ENCODE results near the gene PI3.
"Not testable (repeated sequence)": the region's sequence is repeated elsewhere in the genome, so short reads cannot be mapped to it uniquely, and the experiment has no call there.

Gene PI3, protein sequence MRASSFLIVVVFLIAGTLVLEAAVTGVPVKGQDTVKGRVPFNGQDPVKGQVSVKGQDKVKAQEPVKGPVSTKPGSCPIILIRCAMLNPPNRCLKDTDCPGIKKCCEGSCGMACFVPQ

DNA sequence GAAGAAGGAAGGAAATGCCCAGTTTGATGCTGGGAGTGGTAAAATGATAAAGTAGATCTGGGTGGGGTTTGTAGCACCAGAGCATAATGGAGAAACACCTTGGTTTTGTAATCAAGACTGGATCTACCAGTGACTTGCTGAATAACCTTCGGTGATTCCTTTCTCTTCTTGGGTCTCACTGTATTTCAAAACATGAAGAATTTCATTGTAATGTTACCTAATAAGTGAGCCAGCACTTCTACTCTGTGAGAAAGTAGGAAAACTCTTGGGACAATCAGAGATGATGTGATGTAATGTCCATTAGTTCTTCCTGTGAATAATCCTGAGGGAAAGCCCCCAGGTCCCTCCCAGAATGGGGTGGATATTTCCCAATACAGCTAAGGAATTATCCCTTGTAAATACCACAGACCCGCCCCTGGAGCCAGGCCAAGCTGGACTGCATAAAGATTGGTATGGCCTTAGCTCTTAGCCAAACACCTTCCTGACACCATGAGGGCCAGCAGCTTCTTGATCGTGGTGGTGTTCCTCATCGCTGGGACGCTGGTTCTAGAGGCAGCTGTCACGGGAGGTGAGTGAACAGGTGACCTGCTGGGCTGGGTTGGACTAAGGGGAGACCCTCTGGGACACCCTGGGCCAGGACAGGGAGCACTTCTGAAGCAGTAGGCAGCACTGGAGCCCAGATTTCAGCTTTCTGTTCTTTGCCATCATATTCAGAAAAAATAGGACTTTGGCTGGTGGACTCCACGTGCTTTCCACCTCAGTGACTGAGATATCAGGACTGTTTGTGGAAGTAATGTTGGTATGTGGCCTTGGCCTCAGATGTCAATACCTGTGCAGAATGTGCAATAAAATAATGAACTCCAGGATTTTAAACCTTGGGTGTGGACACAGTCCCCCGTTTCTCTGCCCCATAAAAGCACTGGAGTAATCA lies at the start of gene PI3:
PI3 (plus strand) TSS at position 469 of the 931 bp plus-strand sequence; CDS start at position 490, 21 bp downstream.
- no peak for DNase-seq

DNA sequence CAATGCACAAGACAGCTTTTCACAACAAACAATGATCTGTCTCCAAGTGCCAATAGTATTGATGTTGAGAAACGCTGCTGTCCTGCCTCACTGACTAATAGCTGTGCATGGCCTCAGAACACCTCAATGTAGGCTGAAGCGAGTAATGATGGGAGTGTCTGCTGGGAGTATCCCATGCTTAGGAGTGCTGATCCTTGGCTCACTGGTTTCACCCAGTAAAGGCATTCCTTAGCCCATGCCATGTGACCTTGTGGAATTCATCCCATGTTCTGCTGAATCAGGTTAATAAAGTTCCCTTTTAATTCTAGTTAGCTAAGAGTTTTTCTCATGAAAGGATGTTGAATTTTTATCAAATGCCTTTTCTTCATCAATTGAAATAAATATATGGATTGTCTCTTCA lies 46.6 kb upstream of the PI3 start:
- no peak for DNase-seq

GRCh38 chr20:45136911-45137310 lies 37.8 kb upstream of the PI3 start:
- no peak for DNase-seq

DNA sequence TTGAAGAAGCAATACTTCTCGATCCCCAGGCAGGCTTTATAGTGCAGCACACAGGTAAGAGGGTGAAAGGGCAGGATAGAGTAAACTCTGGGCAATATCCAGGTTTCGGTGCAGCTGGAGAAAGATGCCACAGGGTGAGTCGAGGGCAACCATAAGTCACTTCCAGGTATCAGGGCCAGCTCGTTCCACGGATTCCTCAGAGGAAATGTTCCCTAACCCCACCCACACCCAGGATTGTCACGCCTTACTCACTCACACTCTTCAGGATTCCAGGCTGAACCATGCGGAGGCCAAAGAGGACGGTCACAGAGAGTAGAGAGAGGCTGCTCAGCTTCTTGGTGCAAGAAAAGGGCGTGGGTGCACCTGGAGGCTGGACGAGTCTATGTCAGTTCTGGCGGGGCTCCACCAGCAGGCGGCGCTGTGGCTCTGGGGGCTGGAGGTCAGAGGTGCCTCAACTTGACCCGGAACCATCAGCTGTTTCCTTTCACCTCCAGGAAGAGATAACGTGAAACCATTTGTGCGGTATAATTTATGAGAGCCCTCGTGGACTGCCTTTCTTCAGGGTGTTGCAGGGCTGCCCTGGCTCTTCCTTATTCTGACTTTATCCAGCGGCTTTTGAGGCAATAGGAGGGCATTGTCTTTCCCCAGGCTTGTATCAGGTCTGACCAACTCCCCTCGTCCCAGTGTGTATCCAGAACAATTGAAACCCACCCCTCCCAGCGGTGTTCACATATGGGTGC lies 36.0 kb upstream of the PI3 start:
- DNase-seq, result no peak

DNA sequence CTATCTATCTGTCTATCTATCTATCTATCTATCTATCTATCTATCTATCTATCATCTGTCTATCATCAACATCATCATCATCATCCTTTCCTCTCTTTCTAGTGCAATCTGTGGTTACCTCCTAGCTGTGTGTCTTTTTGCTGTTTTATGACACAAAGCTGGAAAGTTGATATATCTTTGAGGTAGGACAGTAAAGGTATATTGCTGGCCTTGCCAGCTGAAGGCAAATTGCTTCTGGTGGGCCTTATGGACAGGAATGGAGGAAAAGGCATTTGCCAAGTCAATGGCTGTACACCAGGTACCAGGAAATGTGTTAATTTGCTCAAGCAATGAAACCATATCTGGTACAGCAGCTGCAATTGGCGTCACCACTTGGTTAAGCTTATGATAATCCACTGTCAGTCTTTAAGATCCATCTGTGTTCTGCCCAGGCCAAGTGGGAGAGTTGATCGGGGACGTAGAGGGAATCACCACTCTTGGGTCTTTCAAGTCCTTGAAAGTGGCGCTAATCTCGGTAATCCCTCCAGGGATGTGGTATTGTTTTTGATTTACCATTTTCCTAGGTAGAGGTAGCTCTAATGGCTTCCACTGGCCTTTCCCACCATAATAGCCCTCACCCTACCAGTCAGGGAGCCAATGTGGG lies 34.8 kb upstream of the PI3 start:
- not testable (repeated sequence) for DNase-seq

DNA sequence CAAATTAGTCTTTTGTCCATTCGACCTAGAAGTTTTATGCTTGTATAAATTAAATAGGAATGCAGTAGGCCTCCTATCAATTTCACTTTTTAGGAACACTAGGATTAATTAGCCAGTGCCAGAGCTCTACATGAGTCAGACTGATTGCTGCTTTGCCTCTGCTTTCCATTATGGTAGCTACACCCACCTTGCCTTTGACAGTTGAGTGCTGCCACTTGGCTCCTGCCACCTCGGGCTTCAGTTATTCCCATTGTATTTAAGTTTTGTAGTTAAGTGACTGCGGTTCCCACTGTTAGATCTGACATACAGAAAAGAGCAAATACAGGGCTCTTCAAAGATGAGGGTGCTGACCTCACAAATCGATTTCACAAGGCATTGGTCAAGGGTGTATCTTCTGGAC lies 33.9 kb upstream of the PI3 start:
- no peak for DNase-seq

DNA sequence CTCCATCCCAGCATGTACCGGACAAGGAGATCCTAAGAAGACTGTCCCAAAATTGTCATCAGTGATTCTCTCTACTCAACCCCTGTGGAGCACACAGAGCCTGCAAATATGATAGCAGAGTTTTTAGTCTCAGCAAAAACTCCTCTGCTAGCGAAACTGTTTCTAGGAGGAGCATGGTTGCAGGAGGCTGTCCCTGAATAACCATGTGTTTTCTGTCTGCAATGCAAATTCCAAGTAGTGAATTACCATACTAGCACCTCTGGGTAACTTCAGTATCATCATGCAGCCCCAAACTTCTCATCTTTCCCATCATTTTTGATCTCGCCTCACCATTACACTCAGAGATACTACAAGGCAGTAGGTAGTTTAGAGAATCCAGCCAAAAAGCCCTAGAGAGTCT lies 25.6 kb upstream of the PI3 start:
- no peak for DNase-seq

GRCh38 chr20:45152405-45152804 lies 22.3 kb upstream of the PI3 start:
- DNase-seq, result no peak

GRCh38 chr20:45153147-45153546 lies 21.6 kb upstream of the PI3 start:
- no peak for DNase-seq

DNA sequence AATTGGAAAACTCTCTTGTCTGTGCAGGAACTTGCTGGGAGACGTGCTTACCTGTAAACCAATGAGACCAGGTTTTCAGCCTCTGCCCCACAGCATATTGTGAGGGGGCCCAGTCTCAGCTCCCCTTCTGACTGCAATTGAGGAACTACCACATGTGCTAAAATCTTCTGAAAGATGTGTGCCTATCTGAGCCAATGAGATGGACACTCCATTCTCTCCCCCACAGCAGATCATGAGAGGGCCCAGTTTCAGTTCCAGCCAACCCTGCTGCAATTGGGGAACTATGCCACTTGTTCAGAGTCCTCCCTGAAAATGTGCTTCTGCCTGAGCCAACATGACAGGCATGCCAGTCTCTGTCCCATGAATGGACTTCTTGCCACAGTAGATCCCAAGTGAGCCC lies 20.9 kb upstream of the PI3 start:
- no peak for DNase-seq

- no peak for DNase-seq
Observed at GRCh38 chr20:45154183-45154582, 20.5 kb upstream of the PI3 start.

GRCh38 chr20:45154794-45155193 lies 19.9 kb upstream of the PI3 start:
- not testable (repeated sequence) for DNase-seq

DNA sequence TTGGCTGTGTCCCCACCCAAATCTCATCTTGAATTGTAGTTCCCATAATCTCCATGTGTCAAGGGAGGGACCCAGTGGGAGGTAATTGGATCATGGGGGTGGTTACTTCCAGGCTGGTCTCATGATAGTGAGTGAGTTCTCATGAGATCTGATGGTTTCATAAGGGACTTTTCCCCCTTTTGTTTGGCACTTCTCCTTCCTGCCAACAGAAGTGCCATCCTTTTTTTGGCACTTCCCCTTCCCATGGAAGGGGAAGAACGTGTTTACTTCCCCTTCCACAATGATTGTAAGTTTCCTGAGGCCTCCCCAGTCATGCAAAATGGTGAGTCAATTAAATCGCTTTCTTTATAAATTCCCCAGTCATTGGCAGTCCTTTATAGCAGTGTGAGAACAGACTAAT lies 18.0 kb upstream of the PI3 start:
- no peak for DNase-seq

GRCh38 chr20:45157962-45158361 lies 16.7 kb upstream of the PI3 start:
- no peak for DNase-seq

- no peak for DNase-seq
Observed at GRCh38 chr20:45163083-45163803, 11.5 kb upstream of the PI3 start.

GRCh38 chr20:45164906-45165305 lies 9.8 kb upstream of the PI3 start:
- no peak for DNase-seq

- DNase-seq, result no peak
Observed at GRCh38 chr20:45173522-45173921, 1.2 kb upstream of the PI3 start.

GRCh38 chr20:45176526-45177267 lies 2.0 kb downstream of the PI3 start:
- no peak for DNase-seq

GRCh38 chr20:45179166-45179565 lies 4.5 kb downstream of the PI3 start:
- DNase-seq, result no peak

DNA sequence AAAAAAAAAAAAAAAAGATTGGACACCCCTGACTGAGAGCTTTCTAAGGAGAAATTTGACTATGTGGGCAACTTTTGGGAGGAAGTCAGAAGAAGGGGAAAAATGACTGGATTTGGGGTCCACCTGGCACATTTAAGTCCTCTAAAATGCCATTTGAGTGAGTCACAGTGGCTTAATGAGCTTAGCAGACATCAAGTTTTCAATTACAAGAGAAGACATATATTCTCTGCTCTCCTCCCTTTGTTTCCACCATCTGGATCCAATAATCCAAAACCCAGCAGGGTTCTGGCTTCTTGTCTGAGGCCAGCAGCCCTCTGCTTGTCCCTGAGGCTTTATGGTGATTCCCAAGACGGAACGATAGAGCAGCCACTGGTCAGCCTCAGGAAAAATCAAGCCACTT lies 6.9 kb downstream of the PI3 start:
- no peak for DNase-seq

GRCh38 chr20:45183084-45183483 lies 8.4 kb downstream of the PI3 start:
- DNase-seq, result no peak

DNA sequence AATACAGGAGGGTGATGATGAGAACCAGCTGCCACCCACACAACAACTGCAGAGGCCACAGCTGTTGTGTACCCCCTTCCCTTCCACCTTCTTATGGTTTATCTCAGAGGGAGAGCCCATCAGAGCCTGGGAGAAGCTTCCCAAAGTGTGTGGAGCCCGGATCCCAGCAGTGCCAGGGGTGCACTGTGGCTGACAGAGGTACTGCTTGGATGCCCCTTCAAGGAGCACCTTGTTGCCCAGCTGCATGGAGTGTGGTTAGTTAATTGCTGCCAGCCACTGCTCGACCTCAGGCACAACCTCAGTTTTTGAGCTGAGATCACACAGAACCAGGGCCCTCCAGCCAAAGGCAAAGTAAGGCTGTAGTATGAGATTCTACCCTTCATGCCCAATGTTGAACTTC lies 13.0 kb downstream of the PI3 start:
- no peak for DNase-seq

Measured in NCI-H526 treated with DMSO at 0.1 percent for 48 hours (cell line).